HepG2 (cell line): Measurements from ENCODE around the gene ARF5. TPM values are rescaled to one million over a fixed set of nuclear protein-coding genes. Genes with fewer than 3 reads are reported as not detected.

Source experiments
- ATAC-seq: fragments of 200-7000 bp; cut with Tn5 transposase; 3 replicates; pipeline ENCODE4 v1.9.1; 2020; ENCODE audit warnings: mild to moderate bottlenecking, moderate library complexity
- BruUV-seq: library from RNA; stranded (reverse); fragments of 400-500 nt; replicated peaks from 2 replicates; lab custom pipeline; 2021; lab: Mats Ljungman, UMichigan
- CTCF ChIA-PET: fragments of 300-600 bp; formaldehyde crosslinking; extraction: SDS; loops from one replicate; lab custom pipeline; 2021; ENCODE audit warnings: low total read pairs, inconsistent platforms, low intra/inter-chr PET ratio; lab: Yijun Ruan, JAX
- POLR2A ChIA-PET: fragments of 350-600 bp; sonication (Branson Sonifier 250); formaldehyde crosslinking; loops from one replicate; lab custom pipeline; 2020; ENCODE audit warnings: antibody characterized with exemption, inconsistent platforms; lab: Yijun Ruan, JAX
- DNase-seq: peaks from one replicate; pipeline ENCODE4 v3.0.0-alpha.2; 2015; ENCODE audit warnings: low spot score
- FAIRE-seq: peaks from 3 replicates; lab custom pipeline; 2011; peaks lifted over from hg19 to GRCh38; lab: Jason Lieb, UNC
- H2AFZ ChIP-seq: one replicate; pipeline ENCODE4 v1.6.1; 2011; ENCODE audit warnings: low read length, inconsistent platforms
- H3K27ac ChIP-seq: fragments of 300-600 bp; 3 replicates; pipeline ENCODE4 v1.8.0; 2011; ENCODE audit warnings: mixed run types, mild to moderate bottlenecking, mixed read lengths, low read length, inconsistent platforms; ENCODE audit not compliant: insufficient read depth; ENCODE audit errors: extremely low read length
- H3K27me3 ChIP-seq, 2 experiments: fragments of 200-600 bp in 1 of 2; 2 replicates in 1 of 2; 3 replicates in 1 of 2; pipeline versions ENCODE4 v1.6.0 to v1.8.0; 2011; ENCODE audit warnings: low read length in 2 of 2, mild to moderate bottlenecking in 2 of 2, moderate library complexity in 2 of 2, inconsistent platforms in 1 of 2; ENCODE audit not compliant: insufficient read depth in 2 of 2, control insufficient read depth in 1 of 2
- H3K36me3 ChIP-seq, 2 experiments: fragments of 200-600 bp in 1 of 2; replicated peaks in 1 of 2; 2 replicates in 1 of 2; 3 replicates in 1 of 2; pipeline versions ENCODE4 v1.5.1 to v1.8.0; 2011; ENCODE audit warnings: low read length in 2 of 2, inconsistent platforms in 1 of 2; ENCODE audit not compliant: insufficient read depth in 2 of 2, control insufficient read depth in 1 of 2
- H3K4me1 ChIP-seq: 2 replicates; pipeline ENCODE4 v1.5.1; 2012; ENCODE audit warnings: low read length, inconsistent platforms; ENCODE audit not compliant: insufficient read depth
- H3K4me2 ChIP-seq: 2 replicates; pipeline ENCODE4 v1.6.0; 2011; ENCODE audit warnings: low read depth, low read length, inconsistent platforms
- H3K4me3 ChIP-seq, 3 experiments: fragments of 200-600 bp in 1 of 3; sonication (generic), shearing (Covaris generic) in 1 of 3; replicated peaks in 1 of 3; 2 replicates each; pipeline ENCODE4 v1.5.1; 2011 to 2016; ENCODE audit warnings: low read length in 3 of 3, inconsistent platforms in 2 of 3, low read depth in 2 of 3, mild to moderate bottlenecking in 2 of 3, control low read depth in 1 of 3, mixed read lengths in 1 of 3; ENCODE audit not compliant: insufficient read depth in 1 of 3
- H3K79me2 ChIP-seq: one replicate; pipeline ENCODE4 v1.6.1; 2011; ENCODE audit warnings: low read length, inconsistent platforms; ENCODE audit not compliant: insufficient read depth
- H3K9ac ChIP-seq: 2 replicates; pipeline ENCODE4 v1.6.0; 2011; ENCODE audit warnings: mild to moderate bottlenecking, low read depth, low read length, inconsistent platforms; ENCODE audit not compliant: insufficient read depth
- H3K9me3 ChIP-seq: 2 replicates; pipeline ENCODE4 v1.5.1; 2012; ENCODE audit warnings: mild to moderate bottlenecking, low read length
- H4K20me1 ChIP-seq: 2 replicates; pipeline ENCODE4 v1.6.0; 2011; ENCODE audit warnings: inconsistent platforms, mild to moderate bottlenecking, low read length, moderate library complexity; ENCODE audit not compliant: insufficient read depth
- DDIT3 ChIP-seq: sonication (generic); formaldehyde crosslinking; IDR thresholded peaks from 2 replicates; pipeline ENCODE4 v1.4.0; 2020; ENCODE audit warnings: mild to moderate bottlenecking, missing genetic modification reagents
- FOSL2 ChIP-seq: sonication (generic); formaldehyde crosslinking; IDR thresholded peaks from 2 replicates; pipeline ENCODE4 v1.4.0; 2020; ENCODE audit warnings: missing genetic modification reagents
- GLI4 ChIP-seq: sonication (generic); formaldehyde crosslinking; IDR thresholded peaks from 2 replicates; pipeline ENCODE4 v1.5.1; 2020; ENCODE audit warnings: missing genetic modification reagents, mild to moderate bottlenecking, moderate library complexity, borderline replicate concordance
- HNF1A ChIP-seq, 2 experiments: sonication (generic) in 1 of 2; formaldehyde crosslinking in 1 of 2; IDR thresholded peaks; 2 replicates each; pipeline versions ENCODE4 v1.4.0 to v1.6.1; 2016 to 2020; ENCODE audit warnings: borderline replicate concordance in 1 of 2, low read depth in 1 of 2, mild to moderate bottlenecking in 1 of 2, missing genetic modification reagents in 1 of 2
- IKZF1 ChIP-seq: fragments of 450-650 bp; IDR thresholded peaks from 2 replicates; pipeline ENCODE4 v1.7.1; 2016
- LRRFIP1 ChIP-seq: sonication (generic); formaldehyde crosslinking; conservative IDR thresholded peaks from 2 replicates; pipeline ENCODE4 v1.4.0; 2020; ENCODE audit warnings: missing genetic modification reagents
- MTA3 ChIP-seq: sonication (generic); formaldehyde crosslinking; IDR thresholded peaks from 2 replicates; pipeline ENCODE4 v1.4.0; 2020; ENCODE audit warnings: missing genetic modification reagents
- MTF1 ChIP-seq: sonication (generic); formaldehyde crosslinking; IDR thresholded peaks from 2 replicates; pipeline ENCODE4 v1.5.0; 2020; ENCODE audit warnings: missing genetic modification reagents
- PHF21A ChIP-seq: sonication (generic); formaldehyde crosslinking; IDR thresholded peaks from 2 replicates; pipeline ENCODE4 v1.5.0; 2020; ENCODE audit warnings: mild to moderate bottlenecking, missing genetic modification reagents
- RCOR2 ChIP-seq: IDR thresholded peaks from 2 replicates; pipeline ENCODE4 v1.6.1; 2016; ENCODE audit warnings: missing biosample characterization, missing genetic modification reagents
- STAT6 ChIP-seq: sonication (generic); formaldehyde crosslinking; IDR thresholded peaks from 2 replicates; pipeline ENCODE4 v1.4.0; 2020; ENCODE audit warnings: missing genetic modification reagents, mild to moderate bottlenecking, borderline replicate concordance
- YY1 ChIP-seq: IDR thresholded peaks from 2 replicates; pipeline ENCODE4 v1.6.1; 2011; ENCODE audit warnings: low read length, low read depth, moderate library complexity, mild to moderate bottlenecking; ENCODE audit not compliant: insufficient read depth, insufficient replicate concordance
- ZNF569 ChIP-seq: sonication (generic); formaldehyde crosslinking; IDR thresholded peaks from 2 replicates; pipeline ENCODE4 v1.5.0; 2020; ENCODE audit warnings: mild to moderate bottlenecking, missing genetic modification reagents, moderate library complexity, borderline replicate concordance
- WGBS: methylation state at CpG from one replicate; pipeline ENCODE4 v1.1.6; 2017; ENCODE audit warnings: low lambda C conversion rate; 5-methylcytosine and 5-hydroxymethylcytosine counted together
- in situ Hi-C: cut with HindIII; loops from 2 replicates; pipeline ENCODE4 v1.10.0; 2017; ENCODE audit warnings: low pct_unique_long_range_greater_than_20kb; ENCODE audit not compliant: extremely low pct_ligation_motif_present
- intact Hi-C: fragments of 100-400 bp; cut with micrococcal nuclease; formaldehyde crosslinking; loops from one replicate; pipeline ENCODE4 v1.10.0; 2022; ENCODE audit not compliant: unreplicated experiment
- polyA plus RNA-seq, 8 experiments: library from polyadenylated mRNA; depleted of rRNA in 3 of 8; stranded (reverse) in 7 of 8; unstranded in 1 of 8; fragments of >200 nt; fragmentation: Illumina TruSeq in 4 of 8; extraction: Trizol in 4 of 8; gene quantifications; 2 replicates each; pipeline versions ENCODE4 v1.2.1 to v1.2.3, GENCODE V29; 2011 to 2016; ENCODE audit warnings: low read depth in 4 of 8, missing spikeins in 1 of 8, mixed read lengths in 1 of 8; ENCODE audit not compliant: insufficient read depth in 1 of 8
- total RNA-seq, 5 experiments: library from RNA; depleted of rRNA; stranded (reverse); fragments of >200 nt; fragmentation: Illumina TruSeq; extraction: Trizol; gene quantifications; 2 replicates each; pipeline ENCODE4 v1.2.3, GENCODE V29; 2016; ENCODE audit warnings: low read depth in 1 of 5

Gene ARF5
- total and polyA plus RNA-seq, 2 of the 13 experiments (the other 11 are each of a cell fraction or from before 2014, with no cell fraction given): 109 to 135 TPM

GRCh38 chr7:127589896-127590295 is 1.7 kb downstream of the ARF5 start:
- Histone ChIP-seq H2AFZ (no peak overlapping the region), H3K4me3 (no peak overlapping the region), H3K27ac (no peak overlapping the region), H3K9ac (no peak overlapping the region), H3K27me3 (no peaks in the 10 kb centered on the region; a peak in 1 of 5 replicates), H4K20me1 (no peaks in the 10 kb centered on the region), H3K4me2 (peak overlapping the region; percentile 69; the same call in 1 of the 2 replicates), H3K4me1 (peaks cover 38% of the 10 kb centered on the region), H3K36me3 (peaks cover 7 to 15% of the 10 kb centered on the region in 2 experiments; a peak in 4 of 5 replicates), H3K79me2 (peaks cover under 1% of the 10 kb centered on the region), H3K9me3 (no peaks in the 10 kb centered on the region)
- WGBS: 91% methylated on average over 3 of the region's 3 CpGs
- FAIRE-seq (no peak), ATAC-seq (no peak), DNase-seq (no peak)
- no TSS peak for BruUV-seq
- in situ Hi-C loops: loop anchor here (5.0 kb wide), 1 partner anchor 62 kb away; the partner anchor contains the start of gene SND1
- ChIA-PET CTCF (interaction anchor here (2.7 kb wide), 1 partner anchor 39 kb away, joined by 8 read pairs; no protein-coding TSS in a partner anchor), POLR2A (no interaction called here)
- intact Hi-C loops: loop anchor here (2.0 to 10.0 kb wide), 3 partner anchors 39 to 195 kb away; partner anchors contain the start of genes SND1 and ZNF800
- TF ChIP-seq ZNF569 (CRISPR knock-in tag) (no peak), IKZF1 (no peak), HNF1A (IDR thresholded peaks at IDR 0.05; ENCODE audit: low read depth) (no peak), HNF1A (CRISPR knock-in tag; IDR thresholded peaks at IDR 0.05; ENCODE audit: borderline replicate concordance) (no peak), GLI4 (CRISPR knock-in tag) (no peak), RCOR2 (CRISPR knock-in tag) (no peak), YY1 (no peak), LRRFIP1 (CRISPR knock-in tag) (no peak), MTF1 (CRISPR knock-in tag) (no peak), MTA3 (no peak), DDIT3 (no peak), FOSL2 (CRISPR knock-in tag) (no peak), STAT6 (no peak), PHF21A (CRISPR knock-in tag) (no peak)
